Common myeloid progenitor, CD34-positive (primary cell): ENCODE results near the gene TMUB1.

Experiments used
- CTCF ChIA-PET: fragments of 350-600 bp; sonication (Branson Sonifier 250); formaldehyde crosslinking; loops from one replicate; lab custom pipeline; 2021; ENCODE audit warnings: antibody characterized with exemption; lab: Charles Lee
- POLR2A ChIA-PET: fragments of 350-600 bp; sonication (Branson Sonifier 250); formaldehyde crosslinking; loops from one replicate; lab custom pipeline; 2021; ENCODE audit warnings: antibody characterized with exemption; lab: Charles Lee
- DNase-seq, 3 donors: peaks; one replicate each; pipeline versions ENCODE4 v3.0.0 to v3.0.0-alpha.2; 2013
- H3K27ac ChIP-seq, 2 experiments: 1 replicate in 1 of 2; 2 replicates in 1 of 2; pipeline ENCODE4 v1.7.0; 2013; ENCODE audit warnings: inconsistent platforms in 2 of 2, low read length in 2 of 2, mild to moderate bottlenecking in 2 of 2, low read depth in 1 of 2, moderate library complexity in 1 of 2; ENCODE audit not compliant: severe bottlenecking in 2 of 2, insufficient read depth in 1 of 2, poor library complexity in 1 of 2
- H3K27me3 ChIP-seq, 5 experiments: replicated peaks in 2 of 5; 1 replicate in 3 of 5; 2 replicates in 2 of 5; pipeline versions ENCODE4 v1.6.1 to v1.7.0; 2013; ENCODE audit warnings: low read length in 4 of 5, mild to moderate bottlenecking in 2 of 5, moderate library complexity in 2 of 5, inconsistent platforms in 1 of 5; ENCODE audit not compliant: insufficient read depth in 5 of 5, control insufficient read depth in 4 of 5
- H3K36me3 ChIP-seq, 4 experiments: 1 replicate in 2 of 4; 2 replicates in 2 of 4; pipeline versions ENCODE4 v1.6.1 to v1.7.0; 2013; ENCODE audit warnings: low read length in 3 of 4, control low read depth in 1 of 4, mild to moderate bottlenecking in 1 of 4; ENCODE audit not compliant: control insufficient read depth in 4 of 4, insufficient read depth in 4 of 4
- H3K4me1 ChIP-seq, 4 experiments: 1 replicate in 3 of 4; 2 replicates in 1 of 4; pipeline versions ENCODE4 v1.6.1 to v1.7.1; 2013; ENCODE audit warnings: low read length in 3 of 4, mild to moderate bottlenecking in 3 of 4, control low read depth in 1 of 4, inconsistent platforms in 1 of 4, moderate library complexity in 1 of 4; ENCODE audit not compliant: control insufficient read depth in 4 of 4, insufficient read depth in 4 of 4; ENCODE audit errors: control extremely low read depth in 1 of 4
- H3K4me3 ChIP-seq, 7 experiments: 1 replicate in 4 of 7; 2 replicates in 3 of 7; pipeline versions ENCODE4 v1.5.1 to v1.7.0; 2013; ENCODE audit warnings: mild to moderate bottlenecking in 7 of 7, low read length in 6 of 7, moderate library complexity in 6 of 7, inconsistent platforms in 2 of 7, low read depth in 2 of 7, control low read depth in 1 of 7; ENCODE audit not compliant: insufficient read depth in 4 of 7, control insufficient read depth in 1 of 7; ENCODE audit errors: extremely low read depth in 1 of 7
- H3K9me3 ChIP-seq, 5 experiments: 1 replicate in 4 of 5; 2 replicates in 1 of 5; pipeline versions ENCODE4 v1.6.1 to v1.7.1; 2013; ENCODE audit warnings: low read length in 4 of 5, mild to moderate bottlenecking in 2 of 5, inconsistent platforms in 1 of 5, low read depth in 1 of 5, moderate library complexity in 1 of 5; ENCODE audit not compliant: control insufficient read depth in 4 of 5, insufficient read depth in 2 of 5; ENCODE audit errors: control extremely low read depth in 1 of 5
- WGBS: methylation state at CpG from one replicate; pipeline ENCODE4 v1.1.5; 2013; ENCODE audit not compliant: insufficient coverage; 5-methylcytosine and 5-hydroxymethylcytosine counted together

TMUB1 gene

GRCh38 chr7:151070574-151070960, 12.7 kb downstream of the TMUB1 start:
- ChIA-PET CTCF (interaction anchor here (0.6 to 1.1 kb wide), 2 partner anchors 10 to 36 kb away, joined by 3 to 5 read pairs; partner anchors contain the start of gene FASTK), POLR2A (interaction anchor here (0.5 kb wide), 1 partner anchor 20 kb away, joined by 4 read pairs; no protein-coding TSS in a partner anchor)
- no peaks in the 10 kb centered on the region for H3K27me3 ChIP-seq
- WGBS = 97% methylated on average over 7 of the region's 15 CpGs
- no peak overlapping the region for H3K27ac ChIP-seq
- no peaks in the 10 kb centered on the region for H3K9me3 ChIP-seq
- no peak for DNase-seq
- H3K4me3 ChIP-seq = no peak overlapping the region
- H3K36me3 ChIP-seq = peaks cover 10 to 83% (median 71%) of the 10 kb centered on the region in 4 experiments
- H3K4me1 ChIP-seq = no peaks in the 10 kb centered on the region

DNA sequence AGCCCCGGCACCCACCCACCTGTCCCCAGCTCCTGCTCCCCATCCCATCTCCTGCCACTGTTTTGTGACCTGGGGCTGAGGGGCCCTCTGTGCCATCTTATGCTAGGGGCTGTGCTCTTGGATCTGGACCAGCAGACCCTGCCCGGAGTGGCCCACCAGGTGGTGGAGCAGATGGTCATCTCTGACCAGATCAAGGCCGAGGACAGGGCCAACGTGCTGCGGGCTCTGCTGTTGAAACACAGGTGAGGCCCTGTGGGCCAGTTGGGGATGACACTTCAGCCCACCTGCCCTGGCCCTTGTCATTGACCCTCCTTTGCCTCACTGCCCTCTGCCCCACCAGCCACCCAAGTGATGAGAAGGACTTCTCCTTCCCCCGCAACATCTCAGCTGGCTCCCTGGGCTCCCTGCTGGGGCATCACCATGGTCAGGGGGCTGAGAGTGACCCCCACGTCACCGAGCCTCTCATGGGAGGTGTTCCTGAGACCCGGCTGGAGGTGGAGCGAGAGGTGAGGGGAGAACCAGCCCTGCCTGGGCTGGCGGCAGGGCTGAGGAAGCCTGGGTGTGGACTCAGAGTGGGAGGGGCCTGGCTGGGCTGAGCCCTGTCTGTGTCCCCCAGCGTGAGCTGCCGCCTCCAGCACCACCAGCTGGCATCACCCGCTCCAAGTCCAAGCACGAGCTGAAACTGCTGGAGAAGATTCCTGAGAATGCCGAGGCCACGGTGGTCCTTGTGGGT, 13.3 kb downstream of the TMUB1 start:
- ChIA-PET POLR2A (interaction anchor here (0.5 kb wide), 1 partner anchor 21 kb away, joined by 4 read pairs; no protein-coding TSS in a partner anchor), CTCF (interaction anchor here (0.6 to 3.1 kb wide), 2 partner anchors 8 to 11 kb away, joined by 5 to 24 read pairs; partner anchors contain the start of gene FASTK)
- Histone ChIP-seq H3K9me3 (no peaks in the 10 kb centered on the region), H3K4me3 (no peak overlapping the region), H3K36me3 (peaks cover 8 to 83% (median 71%) of the 10 kb centered on the region in 4 experiments), H3K27ac (no peak overlapping the region), H3K4me1 (no peaks in the 10 kb centered on the region), H3K27me3 (no peaks in the 10 kb centered on the region)
- WGBS = 97% methylated on average over 14 of the region's 17 CpGs
- no peak for DNase-seq

GRCh38 chr7:151068069-151068773, 15.1 kb downstream of the TMUB1 start:
- Histone ChIP-seq H3K36me3 (peaks cover 8 to 80% (median 68%) of the 10 kb centered on the region in 4 experiments), H3K4me1 (no peaks in the 10 kb centered on the region), H3K27ac (no peak overlapping the region), H3K27me3 (no peaks in the 10 kb centered on the region), H3K4me3 (no peak overlapping the region), H3K9me3 (no peaks in the 10 kb centered on the region)
- POLR2A ChIA-PET = no interaction called here
- DNase-seq = no peak
- 97% methylated on average over 9 of the region's 12 CpGs for WGBS
- CTCF ChIA-PET = interaction anchor here (0.6 to 3.1 kb wide), 8 partner anchors 10 to 56 kb away, joined by 3 to 24 read pairs (median 4); no protein-coding TSS in a partner anchor

DNA sequence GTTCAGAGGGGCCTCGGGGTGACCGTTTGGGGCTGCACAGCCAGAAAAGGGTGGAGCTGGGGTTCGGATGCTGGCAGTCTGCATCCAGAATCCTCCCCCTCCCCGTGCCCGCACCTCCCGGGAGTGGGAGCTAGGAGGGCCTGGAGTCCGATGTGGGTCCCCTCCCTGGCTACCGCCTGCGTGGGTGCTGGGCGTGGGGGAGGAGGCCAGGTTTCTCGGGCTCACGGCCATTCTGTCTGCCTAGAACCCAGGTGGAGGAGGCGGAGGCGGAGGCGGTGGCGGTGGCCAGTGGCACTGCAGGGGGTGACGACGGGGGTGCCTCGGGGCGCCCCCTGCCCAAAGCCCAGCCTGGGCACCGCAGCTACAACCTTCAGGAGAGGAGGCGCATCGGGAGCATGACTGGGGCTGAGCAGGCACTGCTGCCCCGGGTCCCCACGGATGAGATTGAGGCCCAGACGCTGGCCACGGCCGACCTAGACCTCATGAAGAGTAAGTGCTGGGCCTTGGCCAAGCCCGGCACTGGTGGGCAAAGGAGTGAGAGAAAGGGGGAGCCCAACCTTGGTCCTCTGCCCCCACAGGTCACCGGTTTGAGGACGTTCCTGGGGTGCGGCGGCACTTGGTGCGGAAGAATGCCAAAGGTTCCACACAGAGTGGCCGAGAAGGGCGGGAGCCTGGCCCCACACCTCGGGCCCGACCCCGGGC, 16.9 kb downstream of the TMUB1 start:
- Histone ChIP-seq H3K27ac (no peak overlapping the region), H3K36me3 (peaks cover 6 to 80% (median 63%) of the 10 kb centered on the region in 4 experiments), H3K4me3 (no peak overlapping the region), H3K9me3 (no peaks in the 10 kb centered on the region), H3K4me1 (peaks cover 0 to 3% (median 0%) of the 10 kb centered on the region in 4 experiments), H3K27me3 (no peaks in the 10 kb centered on the region)
- DNase-seq = no peak
- ChIA-PET CTCF (interaction anchor here (0.8 to 3.1 kb wide), 5 partner anchors 10 to 48 kb away, joined by 3 to 24 read pairs (median 3); no protein-coding TSS in a partner anchor), POLR2A (no interaction called here)
- 98% methylated on average over 36 of the region's 39 CpGs for WGBS

GRCh38 chr7:151065516-151065915, 17.8 kb downstream of the TMUB1 start:
- peaks cover 0 to 12% (median 9%) of the 10 kb centered on the region in 4 experiments for H3K4me1 ChIP-seq
- H3K27ac ChIP-seq = no peak overlapping the region
- ChIA-PET CTCF (interaction anchor here (0.8 to 1.5 kb wide), 3 partner anchors 11 to 28 kb away, joined by 3 read pairs; no protein-coding TSS in a partner anchor), POLR2A (no interaction called here)
- no peaks in the 10 kb centered on the region for H3K9me3 ChIP-seq
- WGBS = 98% methylated on average over 12 of the region's 14 CpGs
- no peak overlapping the region for H3K4me3 ChIP-seq
- no peaks in the 10 kb centered on the region for H3K27me3 ChIP-seq
- DNase-seq = no peak
- peaks cover 6 to 71% (median 58%) of the 10 kb centered on the region in 4 experiments for H3K36me3 ChIP-seq

DNA sequence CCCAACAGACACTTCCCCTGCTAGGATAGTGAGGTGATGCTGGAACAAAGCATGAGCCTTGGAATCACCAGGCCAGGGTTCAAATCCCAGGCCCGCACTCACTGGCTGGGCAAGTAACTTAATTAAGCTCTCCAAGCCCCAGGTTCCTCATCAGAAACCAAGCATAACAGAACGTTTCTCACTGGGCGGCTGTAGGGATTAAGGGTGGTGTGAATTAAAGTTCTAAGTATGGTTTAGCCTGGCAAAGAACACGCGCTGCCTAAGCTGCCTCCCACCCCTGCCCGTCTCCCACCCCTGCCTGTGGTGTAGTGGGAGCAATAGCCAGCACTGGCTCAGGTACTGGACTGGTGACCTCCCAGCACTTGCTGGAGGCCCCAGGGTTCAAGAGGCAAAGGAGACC, 18.3 kb downstream of the TMUB1 start:
- Histone ChIP-seq H3K36me3 (peaks cover 6 to 66% (median 53%) of the 10 kb centered on the region in 4 experiments), H3K27me3 (no peaks in the 10 kb centered on the region)

More for the DNA sequence above, 18.3 kb downstream of the TMUB1 start:
- Histone ChIP-seq H3K4me1 (peaks cover 0 to 18% (median 14%) of the 10 kb centered on the region in 4 experiments), H3K9me3 (no peaks in the 10 kb centered on the region), H3K27ac (no peak overlapping the region), H3K4me3 (no peak overlapping the region)
- no peak for DNase-seq
- WGBS = 100% methylated on average over 2 of the region's 6 CpGs
- POLR2A ChIA-PET = no interaction called here
- CTCF ChIA-PET = interaction anchor here (1.5 kb wide), 1 partner anchor 29 kb away, joined by 3 read pairs; no protein-coding TSS in a partner anchor
